DMS 273 (cell line): ENCODE results near the gene ECE2.

Experiments
- DNase-seq: peaks from one replicate; lab custom pipeline; 2025; ENCODE audit not compliant: unreplicated experiment; lab: John Stamatoyannopoulos, UW

Gene ECE2

GRCh38 chr3:184240384-184241140, 35.3 kb upstream of the ECE2 start:
- peak; percentile 71 for DNase-seq

- no peak for DNase-seq
Measured at GRCh38 chr3:184241141-184241446, 34.7 kb upstream of the ECE2 start.

- peak; percentile 85 for DNase-seq
Measured at GRCh38 chr3:184241447-184242296, 34.1 kb upstream of the ECE2 start.

- no peak for DNase-seq
Measured at GRCh38 chr3:184242297-184242685, 33.5 kb upstream of the ECE2 start.

GRCh38 chr3:184248454-184249411, 27.1 kb upstream of the ECE2 start, which contains the start of gene ALG3:
Gene ALG3 (minus strand): TSS chr3:184248962. CDS start chr3:184248940, 22 bp downstream.
- peak; percentile 99 for DNase-seq

GRCh38 chr3:184249412-184250166, 26.2 kb upstream of the ECE2 start, which contains the start of gene EEF1AKMT4:
Gene EEF1AKMT4 (plus strand): TSS chr3:184249672. CDS start chr3:184249695, 23 bp downstream.
- peak; percentile 100 for DNase-seq

- DNase-seq: peak; percentile 99
Measured at GRCh38 chr3:184250167-184250828, 25.5 kb upstream of the ECE2 start.

GRCh38 chr3:184255291-184256039, 20.4 kb upstream of the ECE2 start:
- no peak for DNase-seq

GRCh38 chr3:184257083-184257915, 18.5 kb upstream of the ECE2 start:
- DNase-seq: no peak

- no peak for DNase-seq
Measured at GRCh38 chr3:184258926-184259325, 16.9 kb upstream of the ECE2 start.

- DNase-seq: no peak
Measured at GRCh38 chr3:184259396-184259877, 16.4 kb upstream of the ECE2 start.

- DNase-seq: peak; percentile 82
Measured at GRCh38 chr3:184259878-184260723, 15.7 kb upstream of the ECE2 start.

- peak; percentile 71 for DNase-seq
Measured at GRCh38 chr3:184260724-184261269, 15.0 kb upstream of the ECE2 start.

- peak; percentile 98 for DNase-seq
Measured at GRCh38 chr3:184261270-184261853, 14.5 kb upstream of the ECE2 start, which contains the start of gene CAMK2N2. Gene CAMK2N2 (minus strand): TSS chr3:184261553. CDS start chr3:184261285, 268 bp downstream.

- DNase-seq: peak; percentile 94
Measured at GRCh38 chr3:184261854-184262763, 13.7 kb upstream of the ECE2 start.
